ENCODE data around the gene MEX3A. TPM values are rescaled to one million over a fixed set of nuclear protein-coding genes. Genes with fewer than 3 reads are reported as not detected.

MEX3A gene
- total RNA-seq, 2 experiments from 2014 or later, result 5.3 TPM

DNA sequence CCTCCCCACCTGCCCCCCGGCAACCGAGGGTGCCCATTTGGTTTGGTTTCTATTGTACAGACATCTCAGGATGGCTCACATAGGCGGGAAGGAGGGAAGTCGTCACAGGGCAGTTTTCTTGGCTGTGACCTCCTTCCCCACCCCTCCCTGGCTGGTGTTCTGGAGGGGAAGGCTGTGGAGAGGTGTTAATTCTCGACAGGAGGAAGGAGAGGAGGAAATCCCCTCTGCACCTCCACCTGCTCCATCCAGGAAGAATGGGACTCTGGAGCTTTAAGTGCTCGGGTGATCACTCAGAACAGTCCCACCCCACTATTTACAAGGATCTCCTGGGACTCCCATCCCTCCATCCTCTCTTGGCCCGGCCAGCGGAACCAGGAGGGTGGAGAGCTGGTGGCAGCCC, 7.6 kb downstream of the MEX3A start:
- Histone ChIP-seq H3K4me2 (ENCODE audit: low read length) (peak overlapping the region; percentile 76; the same call in 1 of the 2 replicates), H3K27ac (ENCODE audit: low read depth, low read length, poor library complexity, severe bottlenecking) (no peak overlapping the region), H3K9me2 (ENCODE audit: insufficient read depth, low read length) (no peaks in the 10 kb centered on the region), H3K9me3 (ENCODE audit: low read length) (no peaks in the 10 kb centered on the region), H2AFZ (ENCODE audit: low read length) (no peak overlapping the region), H3K79me2 (ENCODE audit: insufficient read depth, low read depth, low read length) (0 out of 2 replicates have a peak, but pooled peaks cover 3% of the 10 kb centered on the region), H3K4me1 (ENCODE audit: insufficient read depth, low read length, poor library complexity, severe bottlenecking) (peaks cover 24% of the 10 kb centered on the region), H4K20me1 (ENCODE audit: insufficient read depth, low read length) (no peaks in the 10 kb centered on the region), H3K4me3 (ENCODE audit: low read depth, low read length, poor library complexity, severe bottlenecking) (no peak overlapping the region), H3K36me3 (ENCODE audit: insufficient read depth, low read length) (no peaks in the 10 kb centered on the region)
- no TSS peak for BruUV-seq (replicated peaks)
- ChIA-PET CTCF (ENCODE audit: unreplicated experiment) (interaction anchor here (1.5 kb wide), 1 partner anchor 8 kb away, joined by 4 read pairs; no protein-coding TSS in a partner anchor), POLR2A (no interaction called here)
- TF ChIP-seq, protein P1, sequence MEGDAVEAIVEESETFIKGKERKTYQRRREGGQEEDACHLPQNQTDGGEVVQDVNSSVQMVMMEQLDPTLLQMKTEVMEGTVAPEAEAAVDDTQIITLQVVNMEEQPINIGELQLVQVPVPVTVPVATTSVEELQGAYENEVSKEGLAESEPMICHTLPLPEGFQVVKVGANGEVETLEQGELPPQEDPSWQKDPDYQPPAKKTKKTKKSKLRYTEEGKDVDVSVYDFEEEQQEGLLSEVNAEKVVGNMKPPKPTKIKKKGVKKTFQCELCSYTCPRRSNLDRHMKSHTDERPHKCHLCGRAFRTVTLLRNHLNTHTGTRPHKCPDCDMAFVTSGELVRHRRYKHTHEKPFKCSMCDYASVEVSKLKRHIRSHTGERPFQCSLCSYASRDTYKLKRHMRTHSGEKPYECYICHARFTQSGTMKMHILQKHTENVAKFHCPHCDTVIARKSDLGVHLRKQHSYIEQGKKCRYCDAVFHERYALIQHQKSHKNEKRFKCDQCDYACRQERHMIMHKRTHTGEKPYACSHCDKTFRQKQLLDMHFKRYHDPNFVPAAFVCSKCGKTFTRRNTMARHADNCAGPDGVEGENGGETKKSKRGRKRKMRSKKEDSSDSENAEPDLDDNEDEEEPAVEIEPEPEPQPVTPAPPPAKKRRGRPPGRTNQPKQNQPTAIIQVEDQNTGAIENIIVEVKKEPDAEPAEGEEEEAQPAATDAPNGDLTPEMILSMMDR (conservative IDR thresholded peaks at IDR 0.05; ENCODE audit: low read length), result no peak
- TF ChIP-seq EZH2phosphoT487 (IDR thresholded peaks at IDR 0.05; ENCODE audit: borderline replicate concordance, low read depth, low read length), result no peak
- intact Hi-C loops (cut with micrococcal nuclease; ENCODE audit: unreplicated experiment), result no loop called here
- no peak for DNase-seq (ENCODE audit: low spot score)

DNA sequence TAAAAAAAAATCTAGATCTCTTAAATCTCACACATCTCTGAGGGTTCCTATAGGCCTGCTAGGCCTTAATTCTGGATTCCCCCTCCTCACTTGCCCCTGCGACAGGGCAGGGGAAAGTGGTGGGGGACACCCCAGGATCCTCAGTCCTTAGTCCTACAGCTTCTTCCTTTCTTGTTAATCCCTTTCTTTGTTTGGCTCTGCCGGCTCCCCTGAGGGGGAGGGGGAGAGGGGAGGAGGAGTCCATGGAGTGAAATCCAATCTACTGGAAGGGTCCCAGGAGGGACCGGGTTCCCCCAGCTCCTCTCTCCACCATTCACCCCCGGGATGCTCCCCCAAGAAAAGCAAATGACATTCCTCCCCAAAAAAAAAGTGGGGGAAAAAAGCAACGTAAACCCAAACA, 8.5 kb downstream of the MEX3A start:
- intact Hi-C loops (cut with micrococcal nuclease; ENCODE audit: unreplicated experiment), result no loop called here

DNA sequence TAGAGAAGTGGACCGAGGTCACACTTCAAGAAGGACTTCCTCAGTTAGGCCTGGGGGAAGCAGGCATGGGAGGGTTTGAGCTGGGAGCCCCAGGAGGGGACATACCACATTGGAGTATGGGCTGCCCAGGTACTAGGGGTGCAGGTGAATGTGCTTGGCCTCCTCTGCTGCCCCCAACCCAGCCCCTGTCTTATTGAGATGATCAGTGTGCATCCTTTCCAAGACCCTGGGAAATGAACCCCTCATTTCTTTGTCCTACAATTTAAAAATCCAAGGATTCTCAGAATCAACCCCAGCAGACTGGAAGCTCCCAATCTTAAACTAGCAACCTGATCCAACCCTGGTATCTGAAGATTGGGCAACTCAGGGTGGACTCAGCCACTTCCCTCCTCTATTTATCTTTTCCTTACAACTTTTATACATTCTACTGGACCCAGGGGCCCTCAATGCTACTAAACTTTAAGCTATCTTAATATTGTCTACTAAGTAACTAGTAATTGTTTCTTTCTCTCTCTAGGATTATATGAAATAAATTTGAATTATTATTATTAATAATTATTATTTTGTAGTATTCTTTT, 9.1 kb downstream of the MEX3A start:
- H3K4me1 ChIP-seq (ENCODE audit: insufficient read depth, low read length, poor library complexity, severe bottlenecking), result peaks cover 24% of the 10 kb centered on the region
- H3K4me3 ChIP-seq (ENCODE audit: low read depth, low read length, poor library complexity, severe bottlenecking), result no peak overlapping the region
- intact Hi-C loops (cut with micrococcal nuclease; ENCODE audit: unreplicated experiment), result no loop called here
- BruUV-seq (replicated peaks), result no TSS peak
- H3K9me2 ChIP-seq (ENCODE audit: insufficient read depth, low read length), result no peaks in the 10 kb centered on the region
- no peak for DNase-seq (ENCODE audit: low spot score)
- H3K79me2 ChIP-seq (ENCODE audit: insufficient read depth, low read depth, low read length), result 0 out of 2 replicates have a peak, but pooled peaks cover 3% of the 10 kb centered on the region
- no peak overlapping the region for H3K4me2 ChIP-seq (ENCODE audit: low read length)
- no peak for TF ChIP-seq EZH2phosphoT487 (IDR thresholded peaks at IDR 0.05; ENCODE audit: borderline replicate concordance, low read depth, low read length)
- TF ChIP-seq, protein P1 (conservative IDR thresholded peaks at IDR 0.05; ENCODE audit: low read length), result no peak
- ChIA-PET POLR2A (interaction anchor here (0.6 kb wide), 1 partner anchor 394 kb away, joined by 3 read pairs; no protein-coding TSS in a partner anchor), CTCF (ENCODE audit: unreplicated experiment) (no interaction called here)
- H2AFZ ChIP-seq (ENCODE audit: low read length), result no peak overlapping the region
- H4K20me1 ChIP-seq (ENCODE audit: insufficient read depth, low read length), result no peaks in the 10 kb centered on the region
- H3K9me3 ChIP-seq (ENCODE audit: low read length), result no peaks in the 10 kb centered on the region
- H3K36me3 ChIP-seq (ENCODE audit: insufficient read depth, low read length), result no peaks in the 10 kb centered on the region
- H3K27ac ChIP-seq (ENCODE audit: low read depth, low read length, poor library complexity, severe bottlenecking), result no peak overlapping the region

More for the DNA sequence above, 8.5 kb downstream of the MEX3A start:
- Histone ChIP-seq H4K20me1 (ENCODE audit: insufficient read depth, low read length) (no peaks in the 10 kb centered on the region), H3K27ac (ENCODE audit: low read depth, low read length, poor library complexity, severe bottlenecking) (no peak overlapping the region), H3K4me1 (ENCODE audit: insufficient read depth, low read length, poor library complexity, severe bottlenecking) (peaks cover 24% of the 10 kb centered on the region), H3K4me2 (ENCODE audit: low read length) (no peak overlapping the region), H3K79me2 (ENCODE audit: insufficient read depth, low read depth, low read length) (0 out of 2 replicates have a peak, but pooled peaks cover 3% of the 10 kb centered on the region), H3K4me3 (ENCODE audit: low read depth, low read length, poor library complexity, severe bottlenecking) (no peak overlapping the region), H3K36me3 (ENCODE audit: insufficient read depth, low read length) (no peaks in the 10 kb centered on the region), H3K9me2 (ENCODE audit: insufficient read depth, low read length) (no peaks in the 10 kb centered on the region), H3K9me3 (ENCODE audit: low read length) (no peaks in the 10 kb centered on the region), H2AFZ (ENCODE audit: low read length) (no peak overlapping the region)
- ChIA-PET CTCF (ENCODE audit: unreplicated experiment) (no interaction called here), POLR2A (no interaction called here)
- DNase-seq (ENCODE audit: low spot score), result no peak
- no TSS peak for BruUV-seq (replicated peaks)
- TF ChIP-seq EZH2phosphoT487 (IDR thresholded peaks at IDR 0.05; ENCODE audit: borderline replicate concordance, low read depth, low read length), result no peak
- TF ChIP-seq, protein P1 (conservative IDR thresholded peaks at IDR 0.05; ENCODE audit: low read length), result no peak

Data from OCI-LY7 (cell line).